ENCODE measurements around the gene DHX15. TPM values are rescaled to one million over a fixed set of nuclear protein-coding genes. Genes with fewer than 3 reads are reported as not detected.

The DHX15 gene
- total RNA-seq, 1 donor from 2014 or later = 130 TPM

- Mint-ChIP-seq H3K9me3 (ENCODE audit: unreplicated experiment) (no peaks in the 10 kb centered on the region), H3K4me1 (ENCODE audit: low read depth, unreplicated experiment) (peaks cover 4% of the 10 kb centered on the region), H3K27ac (ENCODE audit: unreplicated experiment) (no peak overlapping the region), H3K4me3 (ENCODE audit: unreplicated experiment) (no peak overlapping the region), H3K27me3 (ENCODE audit: low read depth, unreplicated experiment) (peaks cover 2% of the 10 kb centered on the region), H3K36me3 (ENCODE audit: low read depth, unreplicated experiment) (no peaks in the 10 kb centered on the region)
- FAIRE-seq (no peak), DNase-seq (ENCODE audit: low read depth) (no peak)
- Histone ChIP-seq H3K36me3 (ENCODE audit: insufficient read depth, low read length) (no peaks in the 10 kb centered on the region), H3K9ac (ENCODE audit: low read length) (no peak overlapping the region), H3K79me2 (ENCODE audit: insufficient read depth, low read length) (no peaks in the 10 kb centered on the region), H3K27me3 (ENCODE audit: insufficient read depth, low read length) (no peaks in the 10 kb centered on the region), H3K4me1 (ENCODE audit: insufficient read depth, low read length) (no peaks in the 10 kb centered on the region), H4K20me1 (ENCODE audit: insufficient read depth, low read length) (no peaks in the 10 kb centered on the region), H3K4me2 (ENCODE audit: low read length) (no peak overlapping the region), H3K9me3 (ENCODE audit: insufficient read depth, low read depth, low read length) (no peaks in the 10 kb centered on the region), H2AFZ (ENCODE audit: low read depth, low read length) (peak overlapping the region; percentile 40), H3K27ac (ENCODE audit: low read depth, low read length) (no peak overlapping the region), H3K4me3 (ENCODE audit: insufficient read depth, low read depth, low read length) (no peak overlapping the region)
- TF ChIP-seq EZH2 (IDR thresholded peaks at IDR 0.05; ENCODE audit: insufficient read depth, low read length) = no peak
- no peak for TF ChIP-seq CTCF (IDR thresholded peaks at IDR 0.05; ENCODE audit: insufficient read depth, low read depth, low read length)
Measured at GRCh38 chr4:24604558-24605214, 20.3 kb upstream of the DHX15 start.

- Mint-ChIP-seq H3K27me3 (ENCODE audit: low read depth, unreplicated experiment) (peaks cover 2% of the 10 kb centered on the region), H3K36me3 (ENCODE audit: low read depth, unreplicated experiment) (no peaks in the 10 kb centered on the region), H3K4me3 (ENCODE audit: unreplicated experiment) (no peak overlapping the region), H3K27ac (ENCODE audit: unreplicated experiment) (no peak overlapping the region), H3K9me3 (ENCODE audit: unreplicated experiment) (no peaks in the 10 kb centered on the region), H3K4me1 (ENCODE audit: low read depth, unreplicated experiment) (peaks cover 4% of the 10 kb centered on the region)
- Histone ChIP-seq H3K9ac (ENCODE audit: low read length) (no peak overlapping the region), H3K4me3 (ENCODE audit: insufficient read depth, low read depth, low read length) (no peak overlapping the region), H3K27me3 (ENCODE audit: insufficient read depth, low read length) (no peaks in the 10 kb centered on the region), H3K27ac (ENCODE audit: low read depth, low read length) (no peak overlapping the region), H3K79me2 (ENCODE audit: insufficient read depth, low read length) (no peaks in the 10 kb centered on the region), H3K4me2 (ENCODE audit: low read length) (no peak overlapping the region), H2AFZ (ENCODE audit: low read depth, low read length) (no peak overlapping the region), H3K4me1 (ENCODE audit: insufficient read depth, low read length) (no peaks in the 10 kb centered on the region), H3K9me3 (ENCODE audit: insufficient read depth, low read depth, low read length) (no peaks in the 10 kb centered on the region), H3K36me3 (ENCODE audit: insufficient read depth, low read length) (no peaks in the 10 kb centered on the region), H4K20me1 (ENCODE audit: insufficient read depth, low read length) (no peaks in the 10 kb centered on the region)
- FAIRE-seq = no peak
- no peak for DNase-seq (ENCODE audit: low read depth)
- TF ChIP-seq CTCF (IDR thresholded peaks at IDR 0.05; ENCODE audit: insufficient read depth, low read depth, low read length) = no peak
- TF ChIP-seq EZH2 (IDR thresholded peaks at IDR 0.05; ENCODE audit: insufficient read depth, low read length) = no peak
Measured at GRCh38 chr4:24603343-24603742, 19.0 kb upstream of the DHX15 start.

GRCh38 chr4:24601121-24601520 lies 16.8 kb upstream of the DHX15 start:
- no peaks in the 10 kb centered on the region for H4K20me1 ChIP-seq (ENCODE audit: insufficient read depth, low read length)
- H3K27ac Mint-ChIP-seq (ENCODE audit: unreplicated experiment) = no peak overlapping the region
- no peak overlapping the region for H3K4me3 ChIP-seq (ENCODE audit: insufficient read depth, low read depth, low read length)
- H3K79me2 ChIP-seq (ENCODE audit: insufficient read depth, low read length) = no peaks in the 10 kb centered on the region
- H3K27me3 ChIP-seq (ENCODE audit: insufficient read depth, low read length) = no peaks in the 10 kb centered on the region
- no peak overlapping the region for H3K9ac ChIP-seq (ENCODE audit: low read length)
- no peaks in the 10 kb centered on the region for H3K36me3 ChIP-seq (ENCODE audit: insufficient read depth, low read length)
- H3K9me3 Mint-ChIP-seq (ENCODE audit: unreplicated experiment) = no peaks in the 10 kb centered on the region
- H3K9me3 ChIP-seq (ENCODE audit: insufficient read depth, low read depth, low read length) = no peaks in the 10 kb centered on the region
- H3K27me3 Mint-ChIP-seq (ENCODE audit: low read depth, unreplicated experiment) = no peaks in the 10 kb centered on the region
- H3K27ac ChIP-seq (ENCODE audit: low read depth, low read length) = no peak overlapping the region
- FAIRE-seq = no peak
- no peak for DNase-seq (ENCODE audit: low read depth)
- no peak overlapping the region for H3K4me2 ChIP-seq (ENCODE audit: low read length)
- H2AFZ ChIP-seq (ENCODE audit: low read depth, low read length) = no peak overlapping the region
- no peak overlapping the region for H3K4me3 Mint-ChIP-seq (ENCODE audit: unreplicated experiment)
- H3K4me1 Mint-ChIP-seq (ENCODE audit: low read depth, unreplicated experiment) = peaks cover 11% of the 10 kb centered on the region
- H3K36me3 Mint-ChIP-seq (ENCODE audit: low read depth, unreplicated experiment) = no peaks in the 10 kb centered on the region
- TF ChIP-seq EZH2 (IDR thresholded peaks at IDR 0.05; ENCODE audit: insufficient read depth, low read length) = no peak
- no peak for TF ChIP-seq CTCF (IDR thresholded peaks at IDR 0.05; ENCODE audit: insufficient read depth, low read depth, low read length)
- H3K4me1 ChIP-seq (ENCODE audit: insufficient read depth, low read length) = no peaks in the 10 kb centered on the region

All from astrocyte (in vitro differentiated cells and primary cell).